ENCODE results near the gene DGKI.

GRCh38 chr7:137475966-137476365 lies 370.8 kb downstream of the DGKI start:
- TF ChIP-seq EZH2 (IDR thresholded peaks at IDR 0.05; ENCODE audit: borderline replicate concordance, insufficient read depth, low read depth, low read length, poor library complexity, severe bottlenecking) (no peak), CTCF (IDR thresholded peaks at IDR 0.05) (no peak)

Data from B cell (primary cell).